H1 (cell line): ENCODE measurements around the gene CEP128. TPM values are rescaled to one million over a fixed set of nuclear protein-coding genes. Genes with fewer than 3 reads are reported as not detected.

Experiments used
- CTCF ChIA-PET: fragments of 300-600 bp; sonication (Branson Sonifier 250); formaldehyde crosslinking; loops from one replicate; lab custom pipeline; 2021; ENCODE audit not compliant: partially characterized antibody; lab: Charles Lee
- POLR2A ChIA-PET: fragments of 300-600 bp; sonication (Branson Sonifier 250); formaldehyde crosslinking; loops from one replicate; lab custom pipeline; 2021; ENCODE audit warnings: inconsistent platforms; ENCODE audit not compliant: partially characterized antibody; lab: Charles Lee
- DNase-seq, 2 experiments: peaks; one replicate each; pipeline versions ENCODE4 v3.0.0 to v3.0.0-alpha.2; 2010 to 2022; ENCODE audit warnings: low spot score in 2 of 2, low read depth in 1 of 2, mixed read lengths in 1 of 2
- FAIRE-seq: peaks from 2 replicates; lab custom pipeline; 2011; peaks lifted over from hg19 to GRCh38; lab: Jason Lieb, UNC
- H2AFZ ChIP-seq: 2 replicates; pipeline ENCODE4 v1.8.1; 2012; ENCODE audit warnings: low read length, inconsistent platforms
- H2AK5ac ChIP-seq: 2 replicates; pipeline ENCODE4 v1.6.1; 2013; ENCODE audit warnings: low read depth, low read length
- H2BK120ac ChIP-seq: replicated peaks from 2 replicates; pipeline ENCODE3; 2013; ENCODE audit warnings: low read depth, low read length, inconsistent platforms
- H2BK12ac ChIP-seq: 2 replicates; pipeline ENCODE4 v1.6.1; 2013; ENCODE audit warnings: low read depth, low read length
- H2BK15ac ChIP-seq: 2 replicates; pipeline ENCODE4 v1.6.1; 2013; ENCODE audit warnings: low read length
- H2BK20ac ChIP-seq: 2 replicates; pipeline ENCODE4 v1.6.1; 2013; ENCODE audit warnings: low read length
- H2BK5ac ChIP-seq: 2 replicates; pipeline ENCODE4 v1.6.1; 2013; ENCODE audit warnings: low read depth, low read length
- H3K14ac ChIP-seq: 2 replicates; pipeline ENCODE4 v1.6.1; 2013; ENCODE audit warnings: inconsistent platforms; ENCODE audit not compliant: insufficient read length
- H3K18ac ChIP-seq: 2 replicates; pipeline ENCODE4 v1.6.1; 2013; ENCODE audit warnings: low read length; ENCODE audit errors: extremely low read depth
- H3K23ac ChIP-seq: 2 replicates; pipeline ENCODE4 v1.6.1; 2013; ENCODE audit warnings: inconsistent platforms; ENCODE audit not compliant: insufficient read length
- H3K23me2 ChIP-seq: 2 replicates; pipeline ENCODE4 v1.6.1; 2013; ENCODE audit warnings: low read depth, low read length
- H3K27ac ChIP-seq: 2 replicates; pipeline ENCODE4 v1.6.1; 2011; ENCODE audit warnings: low read depth, low read length, inconsistent platforms
- H3K27me3 ChIP-seq, 4 experiments: replicated peaks in 1 of 4; 1 replicate in 1 of 4; 2 replicates in 3 of 4; pipeline versions ENCODE4 v1.6.1 to v1.8.1; 2011 to 2013; ENCODE audit warnings: low read length in 3 of 4, mild to moderate bottlenecking in 3 of 4, inconsistent platforms in 2 of 4, mixed read lengths in 2 of 4, moderate library complexity in 1 of 4; ENCODE audit not compliant: control insufficient read depth in 3 of 4, insufficient read depth in 3 of 4; ENCODE audit errors: extremely low read depth in 1 of 4
- H3K36me3 ChIP-seq, 4 experiments: 2 replicates each; pipeline versions ENCODE4 v1.6.1 to v1.8.1; 2011 to 2013; ENCODE audit warnings: mild to moderate bottlenecking in 4 of 4, low read length in 3 of 4, moderate library complexity in 2 of 4, control low read depth in 1 of 4, inconsistent platforms in 1 of 4; ENCODE audit not compliant: insufficient read depth in 4 of 4, control insufficient read depth in 2 of 4
- H3K4ac ChIP-seq: replicated peaks from 2 replicates; pipeline ENCODE3; 2013; ENCODE audit warnings: low read length, low read depth, mixed read lengths, inconsistent platforms; ENCODE audit not compliant: insufficient read length
- H3K4me1 ChIP-seq, 4 experiments: replicated peaks in 1 of 4; 1 replicate in 1 of 4; 2 replicates in 3 of 4; pipeline versions ENCODE4 v1.6.1 to v1.8.1; 2011 to 2013; ENCODE audit warnings: low read length in 3 of 4, inconsistent platforms in 2 of 4, mixed read lengths in 1 of 4; ENCODE audit not compliant: insufficient read depth in 4 of 4, control insufficient read depth in 3 of 4
- H3K4me2 ChIP-seq, 2 experiments: 2 replicates each; pipeline versions ENCODE4 v1.6.1 to v1.8.1; 2011 to 2013; ENCODE audit warnings: low read depth in 2 of 2, low read length in 2 of 2, control low read depth in 1 of 2, inconsistent platforms in 1 of 2, mild to moderate bottlenecking in 1 of 2; ENCODE audit not compliant: insufficient read depth in 1 of 2
- H3K4me3 ChIP-seq, 4 experiments: fragments of 200-600, 300-600 bp in 1 of 4; sonication (generic), shearing (Covaris generic), sonication (Bioruptor Twin) in 1 of 4; 2 replicates each; pipeline versions ENCODE4 v1.5.1 to v1.8.1; 2011 to 2016; ENCODE audit warnings: low read length in 4 of 4, low read depth in 3 of 4, control low read depth in 2 of 4, inconsistent platforms in 2 of 4, mild to moderate bottlenecking in 2 of 4, mixed read lengths in 1 of 4, moderate library complexity in 1 of 4; ENCODE audit not compliant: insufficient read depth in 2 of 4; ENCODE audit errors: extremely low read depth in 1 of 4
- H3K56ac ChIP-seq: replicated peaks from 2 replicates; pipeline ENCODE3; 2013; ENCODE audit warnings: low read depth, mild to moderate bottlenecking, mixed read lengths, low read length, inconsistent platforms; ENCODE audit not compliant: insufficient read length
- H3K79me1 ChIP-seq: 2 replicates; pipeline ENCODE4 v1.6.1; 2013; ENCODE audit warnings: low read depth, low read length, control low read depth
- H3K79me2 ChIP-seq, 2 experiments: 2 replicates each; pipeline versions ENCODE4 v1.6.1 to v1.8.1; 2012 to 2013; ENCODE audit warnings: low read length in 2 of 2, mild to moderate bottlenecking in 2 of 2, inconsistent platforms in 1 of 2; ENCODE audit not compliant: insufficient read depth in 2 of 2, control insufficient read depth in 1 of 2
- H3K9ac ChIP-seq, 4 experiments: replicated peaks in 1 of 4; 1 replicate in 1 of 4; 2 replicates in 3 of 4; pipeline versions ENCODE4 v1.6.1 to v1.8.1; 2011 to 2013; ENCODE audit warnings: low read depth in 3 of 4, low read length in 3 of 4, control low read depth in 2 of 4, mild to moderate bottlenecking in 2 of 4, moderate library complexity in 2 of 4, inconsistent platforms in 1 of 4; ENCODE audit errors: extremely low read depth in 1 of 4
- H3K9me3 ChIP-seq, 2 experiments: 2 replicates each; pipeline versions ENCODE4 v1.6.1 to v1.8.1; 2012 to 2013; ENCODE audit warnings: mild to moderate bottlenecking in 2 of 2, moderate library complexity in 2 of 2, control low read depth in 1 of 2, inconsistent platforms in 1 of 2, low read depth in 1 of 2, low read length in 1 of 2, mixed read lengths in 1 of 2; ENCODE audit not compliant: insufficient read depth in 2 of 2
- H4K20me1 ChIP-seq, 2 experiments: replicated peaks in 1 of 2; 2 replicates each; pipeline versions ENCODE3 to v1.8.1; 2011 to 2013; ENCODE audit warnings: inconsistent platforms in 2 of 2, low read length in 2 of 2, mild to moderate bottlenecking in 1 of 2; ENCODE audit not compliant: insufficient read depth in 2 of 2, control insufficient read depth in 1 of 2
- H4K5ac ChIP-seq: 2 replicates; pipeline ENCODE4 v1.6.1; 2013; ENCODE audit warnings: low read length, low read depth, mixed read lengths, inconsistent platforms; ENCODE audit not compliant: insufficient read length
- H4K8ac ChIP-seq: 2 replicates; pipeline ENCODE4 v1.8.0; 2013; ENCODE audit warnings: mild to moderate bottlenecking, moderate library complexity, low read length, inconsistent platforms; ENCODE audit not compliant: insufficient read depth; ENCODE audit errors: extremely low read depth
- H4K91ac ChIP-seq: replicated peaks from 2 replicates; pipeline ENCODE3; 2013; ENCODE audit warnings: low read length, mixed read lengths, inconsistent platforms; ENCODE audit not compliant: insufficient read length
- ATF3 ChIP-seq: IDR thresholded peaks from 2 replicates; pipeline ENCODE4 v1.6.1; 2011; ENCODE audit warnings: low read depth, mild to moderate bottlenecking, low read length; ENCODE audit not compliant: insufficient read depth
- CTBP2 ChIP-seq: IDR thresholded peaks from 2 replicates; pipeline ENCODE4 v1.7.0; 2011; ENCODE audit warnings: borderline replicate concordance, mild to moderate bottlenecking, moderate library complexity, mixed read lengths, low read length; ENCODE audit not compliant: insufficient read depth, insufficient read length
- EGR1 ChIP-seq: IDR thresholded peaks from 2 replicates; pipeline ENCODE4 v1.6.1; 2011; ENCODE audit warnings: low read depth, low read length, borderline replicate concordance
- EZH2 ChIP-seq: fragments of 200-600 bp; sonication (generic); IDR thresholded peaks from 2 replicates; pipeline ENCODE4 v1.7.1; 2012; ENCODE audit warnings: low read depth, mild to moderate bottlenecking, moderate library complexity, low read length, inconsistent platforms; ENCODE audit not compliant: severe bottlenecking
- HDAC2 ChIP-seq, 2 experiments: fragments of 300-600 bp in 1 of 2; sonication (generic) in 1 of 2; IDR thresholded peaks; 2 replicates each; pipeline ENCODE4 v1.6.1; 2011 to 2012; ENCODE audit warnings: low read depth in 2 of 2, low read length in 2 of 2, mild to moderate bottlenecking in 2 of 2, moderate library complexity in 2 of 2, borderline replicate concordance in 1 of 2, inconsistent platforms in 1 of 2
- NANOG ChIP-seq: IDR thresholded peaks from 2 replicates; pipeline ENCODE4 v1.6.1; 2011; ENCODE audit warnings: low read length, low read depth, mild to moderate bottlenecking, inconsistent platforms; ENCODE audit not compliant: insufficient read depth, poor library complexity, severe bottlenecking
- POLR2A ChIP-seq, 2 experiments: IDR thresholded peaks; 1 replicate in 1 of 2; 2 replicates in 1 of 2; pipeline ENCODE4 v1.6.1; 2011; ENCODE audit warnings: low read depth in 2 of 2, low read length in 2 of 2, mild to moderate bottlenecking in 2 of 2; ENCODE audit errors: control extremely low read depth in 1 of 2
- POLR2AphosphoS5 ChIP-seq: IDR thresholded peaks from 2 replicates; pipeline ENCODE4 v1.6.1; 2011; ENCODE audit warnings: low read depth, low read length
- RAD21 ChIP-seq, 2 experiments: IDR thresholded peaks in 1 of 2; conservative IDR thresholded peaks in 1 of 2; 2 replicates each; pipeline ENCODE4 v1.6.1; 2011; ENCODE audit warnings: low read depth in 2 of 2, low read length in 2 of 2, improper control_type of control experiment in 1 of 2, inconsistent platforms in 1 of 2, mild to moderate bottlenecking in 1 of 2, moderate library complexity in 1 of 2
- RFX5 ChIP-seq: IDR thresholded peaks from 2 replicates; pipeline ENCODE4 v1.6.1; 2011; ENCODE audit warnings: low read depth, low read length, improper control_type of control experiment, borderline replicate concordance
- SAP30 ChIP-seq: fragments of 300-600 bp; sonication (generic); IDR thresholded peaks from 2 replicates; pipeline ENCODE4 v1.7.1; 2012; ENCODE audit warnings: low read length, moderate library complexity, mild to moderate bottlenecking, inconsistent platforms; ENCODE audit not compliant: insufficient read depth, insufficient replicate concordance
- SP4 ChIP-seq: IDR thresholded peaks from 2 replicates; pipeline ENCODE4 v1.6.1; 2012; ENCODE audit warnings: low read length, inconsistent platforms
- TAF1 ChIP-seq: IDR thresholded peaks from 2 replicates; pipeline ENCODE4 v1.6.1; 2011; ENCODE audit warnings: mild to moderate bottlenecking, low read depth, low read length
- TCF12 ChIP-seq: IDR thresholded peaks from 2 replicates; pipeline ENCODE4 v1.6.1; 2011; ENCODE audit warnings: low read depth, mild to moderate bottlenecking, low read length
- WGBS, 2 experiments: shearing (Covaris generic) in 1 of 2; methylation state at CpG; one replicate each; pipeline versions ENCODE4 v1.1.6 to v1.1.7; 2013 to 2015; ENCODE audit warnings: low lambda C conversion rate in 2 of 2, mixed read lengths in 2 of 2, inconsistent platforms in 1 of 2, low coverage in 1 of 2, missing lambda C conversion rate in 1 of 2; ENCODE audit not compliant: insufficient replicate concordance in 2 of 2, insufficient coverage in 1 of 2, insufficient read length in 1 of 2; ENCODE audit errors: extremely low coverage in 1 of 2, missing lambda C conversion rate in 1 of 2; 5-methylcytosine and 5-hydroxymethylcytosine counted together
- polyA plus RNA-seq, 7 experiments: library from polyadenylated mRNA; depleted of rRNA in 3 of 7; stranded (reverse) in 5 of 7; unstranded in 2 of 7; fragments of >200 nt in 5 of 7; fragments of 200-250 nt in 2 of 7; gene quantifications; 1 replicate in 5 of 7; 2 replicates in 1 of 7; 4 replicates in 1 of 7; pipeline versions ENCODE4 v1.2.1 to v1.2.3, GENCODE V29; 2011 to 2013; ENCODE audit warnings: missing spikeins in 2 of 7, mixed read lengths in 2 of 7
- total RNA-seq: library from RNA; stranded (reverse); fragmentation: NEBNext Ultra II Directional; extraction: Animal tissue kit (Norgen Biotek cat#: 25700); gene quantifications from 2 replicates; pipeline ENCODE4 v1.2.1, GENCODE V29; 2021

The CEP128 gene
- total and polyA plus RNA-seq, 2 of the 8 experiments (the other 6 are each of a cell fraction or from before 2014, with no cell fraction given), result 1.9 to 17.0 TPM

GRCh38 chr14:80726211-80726610 is 215.3 kb downstream of the CEP128 start:
- no peaks in the 10 kb centered on the region for H3K23me2 ChIP-seq
- no peak overlapping the region for H3K4me2 ChIP-seq
- no peak overlapping the region for H3K18ac ChIP-seq
- no peak overlapping the region for H3K4ac ChIP-seq
- no peaks in the 10 kb centered on the region for H3K4me1 ChIP-seq
- H2BK5ac ChIP-seq, result no peak overlapping the region
- no peak overlapping the region for H4K91ac ChIP-seq
- H2AK5ac ChIP-seq, result no peak overlapping the region
- H2AFZ ChIP-seq, result no peak overlapping the region
- H2BK120ac ChIP-seq, result no peak overlapping the region
- H2BK12ac ChIP-seq, result no peak overlapping the region
- no peak overlapping the region for H2BK15ac ChIP-seq
- H3K79me1 ChIP-seq, result no peaks in the 10 kb centered on the region
- H3K4me3 ChIP-seq, result no peak overlapping the region
- H3K56ac ChIP-seq, result no peak overlapping the region
- no peak overlapping the region for H3K27ac ChIP-seq
- no peaks in the 10 kb centered on the region for H4K20me1 ChIP-seq
- no peak overlapping the region for H3K23ac ChIP-seq
- no peak for DNase-seq
- no peak overlapping the region for H3K14ac ChIP-seq
- no peaks in the 10 kb centered on the region for H3K36me3 ChIP-seq
- FAIRE-seq, result no peak
- H3K79me2 ChIP-seq, result no peaks in the 10 kb centered on the region
- no peak overlapping the region for H3K9ac ChIP-seq
- H4K5ac ChIP-seq, result no peak overlapping the region
- 89% methylated on average over 1 of the region's 1 CpG; no CpG with 5 or more reads in 1 of the 2 experiments for WGBS, 2 experiments
- POLR2A ChIA-PET, result no interaction called here
- no peak overlapping the region for H2BK20ac ChIP-seq
- no peaks in the 10 kb centered on the region for H3K9me3 ChIP-seq
- CTCF ChIA-PET, result no interaction called here
- H3K27me3 ChIP-seq, result no peaks in the 10 kb centered on the region
- no peak overlapping the region for H4K8ac ChIP-seq
- TF ChIP-seq SP4 (no peak), HDAC2 (IDR thresholded peaks at IDR 0.05; ENCODE audit: borderline replicate concordance in 1 of 2, low read depth in 2 of 2, low read length in 2 of 2) (no peak), EZH2 (no peak), ATF3 (no peak), RFX5 (no peak), NANOG (no peak), TAF1 (no peak), SAP30 (no peak), CTBP2 (no peak), POLR2AphosphoS5 (no peak), POLR2A (IDR thresholded peaks at IDR 0.05; ENCODE audit: control extremely low read depth in 1 of 2, low read depth in 2 of 2, low read length in 2 of 2) (no peak), EGR1 (no peak), TCF12 (no peak), RAD21 (IDR thresholded peaks at IDR 0.05 in 1 of 2, conservative IDR thresholded peaks at IDR 0.05 in 1 of 2; ENCODE audit: low read depth in 2 of 2, low read length in 2 of 2) (no peak)
